ENCODE data around the gene GPRIN3.

The GPRIN3 gene

GRCh38 chr4:89294573-89295269, 12.9 kb downstream of the GPRIN3 start:
- no peak for DNase-seq (ENCODE audit: low read depth)
- TF ChIP-seq CTCF (conservative IDR thresholded peaks at IDR 0.05; ENCODE audit: low read length) = no peak
- H3K4me3 ChIP-seq (ENCODE audit: low read length) = no peak overlapping the region

GRCh38 chr4:89293299-89293698, 14.3 kb downstream of the GPRIN3 start:
- no peak for TF ChIP-seq CTCF (conservative IDR thresholded peaks at IDR 0.05; ENCODE audit: low read length)
- H3K4me3 ChIP-seq (ENCODE audit: low read length) = no peak overlapping the region
- DNase-seq (ENCODE audit: low read depth) = no peak

- no peak for TF ChIP-seq CTCF (conservative IDR thresholded peaks at IDR 0.05; ENCODE audit: low read length)
- DNase-seq (ENCODE audit: low read depth) = no peak
- no peak overlapping the region for H3K4me3 ChIP-seq (ENCODE audit: low read length)
Measured at GRCh38 chr4:89290727-89291516, 16.7 kb downstream of the GPRIN3 start.

GRCh38 chr4:89289312-89289711, 18.3 kb downstream of the GPRIN3 start:
- no peak overlapping the region for H3K4me3 ChIP-seq (ENCODE audit: low read length)
- DNase-seq (ENCODE audit: low read depth) = no peak
- no peak for TF ChIP-seq CTCF (conservative IDR thresholded peaks at IDR 0.05; ENCODE audit: low read length)

GRCh38 chr4:89288430-89288829, 19.2 kb downstream of the GPRIN3 start:
- no peak for DNase-seq (ENCODE audit: low read depth)
- no peak for TF ChIP-seq CTCF (conservative IDR thresholded peaks at IDR 0.05; ENCODE audit: low read length)
- no peak overlapping the region for H3K4me3 ChIP-seq (ENCODE audit: low read length)

- H3K4me3 ChIP-seq (ENCODE audit: low read length) = no peak overlapping the region
- no peak for DNase-seq (ENCODE audit: low read depth)
- TF ChIP-seq CTCF (conservative IDR thresholded peaks at IDR 0.05; ENCODE audit: low read length) = no peak
Measured at GRCh38 chr4:89287945-89288344, 19.7 kb downstream of the GPRIN3 start.

- no peak for TF ChIP-seq CTCF (conservative IDR thresholded peaks at IDR 0.05; ENCODE audit: low read length)
- DNase-seq (ENCODE audit: low read depth) = no peak
- no peak overlapping the region for H3K4me3 ChIP-seq (ENCODE audit: low read length)
Measured at GRCh38 chr4:89285745-89286144, 21.9 kb downstream of the GPRIN3 start.

Data from AG10803 (cell line).